ENCODE data around the gene LMAN2L. TPM values are rescaled to one million over a fixed set of nuclear protein-coding genes. Genes with fewer than 3 reads are reported as not detected.

The LMAN2L gene
- total RNA-seq, 1 experiment from 2014 or later = 32.6 TPM

GRCh38 chr2:96698221-96698861 is 41.5 kb downstream of the LMAN2L start:
- H3K4me1 Mint-ChIP-seq (ENCODE audit: low read depth, unreplicated experiment) = no peaks in the 10 kb centered on the region

GRCh38 chr2:96697476-96697875 is 42.4 kb downstream of the LMAN2L start:
- Mint-ChIP-seq H3K4me3 (ENCODE audit: low read depth, unreplicated experiment) (no peak overlapping the region), H3K27ac (ENCODE audit: unreplicated experiment) (no peak overlapping the region), H3K27me3 (ENCODE audit: unreplicated experiment) (no peaks in the 10 kb centered on the region), H3K36me3 (ENCODE audit: insufficient read depth, unreplicated experiment) (peaks cover 4% of the 10 kb centered on the region), H3K9me3 (ENCODE audit: low read depth, unreplicated experiment) (no peaks in the 10 kb centered on the region), H3K4me1 (ENCODE audit: low read depth, unreplicated experiment) (no peaks in the 10 kb centered on the region)
- BruUV-seq (replicated peaks) = no TSS peak
- CTCF ChIA-PET = no interaction called here
- intact Hi-C loops (cut with micrococcal nuclease; ENCODE audit: unreplicated experiment) = no loop called here
- DNase-seq = no peak
- no peak for TF ChIP-seq CTCF (IDR thresholded peaks at IDR 0.05; ENCODE audit: unreplicated experiment)

More at GRCh38 chr2:96698221-96698861, 41.5 kb downstream of the LMAN2L start:
- H3K36me3 Mint-ChIP-seq (ENCODE audit: insufficient read depth, unreplicated experiment) = peaks cover 4% of the 10 kb centered on the region
- H3K9me3 Mint-ChIP-seq (ENCODE audit: low read depth, unreplicated experiment) = no peaks in the 10 kb centered on the region
- DNase-seq = no peak
- no TSS peak for BruUV-seq (replicated peaks)
- H3K27ac Mint-ChIP-seq (ENCODE audit: unreplicated experiment) = no peak overlapping the region
- no peak overlapping the region for H3K4me3 Mint-ChIP-seq (ENCODE audit: low read depth, unreplicated experiment)
- TF ChIP-seq CTCF (IDR thresholded peaks at IDR 0.05; ENCODE audit: unreplicated experiment) = no peak
- H3K27me3 Mint-ChIP-seq (ENCODE audit: unreplicated experiment) = no peaks in the 10 kb centered on the region
- intact Hi-C loops (cut with micrococcal nuclease; ENCODE audit: unreplicated experiment) = no loop called here
- CTCF ChIA-PET = no interaction called here

- TF ChIP-seq CTCF (IDR thresholded peaks at IDR 0.05; ENCODE audit: unreplicated experiment) = no peak
- CTCF ChIA-PET = interaction anchor here (0.5 to 0.6 kb wide), 2 partner anchors 12 to 58 kb away, joined by 3 read pairs; partner anchors contain the start of gene KANSL3
- Mint-ChIP-seq H3K27ac (ENCODE audit: unreplicated experiment) (no peak overlapping the region), H3K36me3 (ENCODE audit: insufficient read depth, unreplicated experiment) (no peaks in the 10 kb centered on the region), H3K4me3 (ENCODE audit: low read depth, unreplicated experiment) (no peak overlapping the region), H3K9me3 (ENCODE audit: low read depth, unreplicated experiment) (no peaks in the 10 kb centered on the region), H3K27me3 (ENCODE audit: unreplicated experiment) (no peaks in the 10 kb centered on the region), H3K4me1 (ENCODE audit: low read depth, unreplicated experiment) (no peaks in the 10 kb centered on the region)
- no TSS peak for BruUV-seq (replicated peaks)
- intact Hi-C loops (cut with micrococcal nuclease; ENCODE audit: unreplicated experiment) = no loop called here
- no peak for DNase-seq
Observed at GRCh38 chr2:96695602-96696001, 44.3 kb downstream of the LMAN2L start.

GRCh38 chr2:96694816-96695455 is 44.9 kb downstream of the LMAN2L start:
- TF ChIP-seq CTCF (IDR thresholded peaks at IDR 0.05; ENCODE audit: unreplicated experiment) = no peak
- H3K27me3 Mint-ChIP-seq (ENCODE audit: unreplicated experiment) = no peaks in the 10 kb centered on the region
- CTCF ChIA-PET = interaction anchor here (0.5 to 0.6 kb wide), 2 partner anchors 12 to 57 kb away, joined by 3 read pairs; partner anchors contain the start of gene KANSL3
- H3K4me3 Mint-ChIP-seq (ENCODE audit: low read depth, unreplicated experiment) = no peak overlapping the region
- H3K9me3 Mint-ChIP-seq (ENCODE audit: low read depth, unreplicated experiment) = no peaks in the 10 kb centered on the region
- intact Hi-C loops (cut with micrococcal nuclease; ENCODE audit: unreplicated experiment) = no loop called here
- H3K4me1 Mint-ChIP-seq (ENCODE audit: low read depth, unreplicated experiment) = no peaks in the 10 kb centered on the region
- H3K27ac Mint-ChIP-seq (ENCODE audit: unreplicated experiment) = no peak overlapping the region
- H3K36me3 Mint-ChIP-seq (ENCODE audit: insufficient read depth, unreplicated experiment) = no peaks in the 10 kb centered on the region
- BruUV-seq (replicated peaks) = no TSS peak
- DNase-seq = no peak

Data from Calu3 (cell line).